Smooth muscle cell (in vitro differentiated cells): Measurements from ENCODE around the gene ARFGEF3. TPM values are rescaled to one million over a fixed set of nuclear protein-coding genes. Genes with fewer than 3 reads are reported as not detected.
"Not testable (repeated sequence)": the region's sequence is repeated elsewhere in the genome, so short reads cannot be mapped to it uniquely, and the experiment has no call there.

Source experiments
- DNase-seq: peaks from one replicate; lab custom pipeline; 2025; ENCODE audit not compliant: unreplicated experiment; lab: John Stamatoyannopoulos, UW
- H2AFZ ChIP-seq: fragments of 200-600 bp; sonication (generic); 2 replicates; pipeline ENCODE4 v1.6.0; 2016; ENCODE audit warnings: antibody characterized with exemption, low read depth, mild to moderate bottlenecking
- H3F3A ChIP-seq: fragments of 200-600 bp; sonication (generic); 2 replicates; pipeline ENCODE4 v1.6.0; 2017; ENCODE audit warnings: antibody characterized with exemption, low read depth
- H3K27ac ChIP-seq: fragments of 200-600 bp; sonication (generic); 2 replicates; pipeline ENCODE4 v1.5.1; 2016; ENCODE audit warnings: low read depth, mild to moderate bottlenecking
- H3K27me3 ChIP-seq: fragments of 200-600 bp; sonication (generic); 2 replicates; pipeline ENCODE4 v1.6.1; 2016; ENCODE audit warnings: low read depth, mild to moderate bottlenecking
- H3K36me3 ChIP-seq: fragments of 200-600 bp; sonication (generic); 2 replicates; pipeline ENCODE4 v1.5.1; 2016; ENCODE audit warnings: low read depth
- H3K4me1 ChIP-seq: fragments of 200-600 bp; sonication (generic); 2 replicates; pipeline ENCODE4 v1.5.1; 2016; ENCODE audit warnings: low read depth
- H3K4me2 ChIP-seq: fragments of 200-600 bp; sonication (generic); 2 replicates; pipeline ENCODE4 v1.6.0; 2016; ENCODE audit warnings: mild to moderate bottlenecking
- H3K4me3 ChIP-seq: fragments of 200-600 bp; sonication (generic); 2 replicates; pipeline ENCODE4 v1.5.1; 2016; ENCODE audit warnings: mild to moderate bottlenecking
- H3K79me2 ChIP-seq: fragments of 200-600 bp; sonication (generic); 2 replicates; pipeline ENCODE4 v1.6.0; 2016; ENCODE audit warnings: low read depth, mild to moderate bottlenecking
- H3K9ac ChIP-seq: fragments of 200-600 bp; sonication (generic); 2 replicates; pipeline ENCODE4 v1.6.0; 2016; ENCODE audit warnings: low read depth
- H3K9me3 ChIP-seq: fragments of 200-600 bp; sonication (generic); replicated peaks from 2 replicates; pipeline ENCODE4 v1.5.1; 2016; ENCODE audit warnings: low read depth
- H4K20me1 ChIP-seq: fragments of 200-600 bp; sonication (generic); 2 replicates; pipeline ENCODE4 v1.6.0; 2016; ENCODE audit warnings: low read depth
- WGBS: methylation state at CpG from one replicate; pipeline ENCODE4 v1.1.7; 2016; ENCODE audit warnings: low lambda C conversion rate; 5-methylcytosine and 5-hydroxymethylcytosine counted together
- polyA plus RNA-seq: library from polyadenylated mRNA; unstranded; fragments of >200 nt; fragmentation: Nextera tagmentation; extraction: Ambion mirVana; gene quantifications from 2 replicates; pipeline ENCODE4 v1.2.1, GENCODE V29; 2016
- total RNA-seq: library from RNA; depleted of rRNA; stranded (reverse); fragments of >200 nt; gene quantifications from 2 replicates; pipeline ENCODE4 v1.2.3, GENCODE V29; 2014
- TF ChIP-seq, protein P1 (sequence below): fragments of 200-600 bp; sonication (generic); IDR thresholded peaks from 2 replicates; pipeline ENCODE4 v1.5.1; 2017; ENCODE audit warnings: borderline replicate concordance, mild to moderate bottlenecking, antibody characterized with exemption; ENCODE audit not compliant: insufficient read depth, poor library complexity, severe bottlenecking

The ARFGEF3 gene
- total and polyA plus RNA-seq, 2 experiments from 2014 or later: 0.06 to 2.2 TPM

GRCh38 chr6:138211048-138211581 lies 49.4 kb downstream of the ARFGEF3 start:
- no peaks in the 10 kb centered on the region for H3K36me3 ChIP-seq
- no peaks in the 10 kb centered on the region for H3K27me3 ChIP-seq
- WGBS: 85% methylated on average over 2 of the region's 2 CpGs

GRCh38 chr6:138211601-138212000 lies 49.9 kb downstream of the ARFGEF3 start:
- TF ChIP-seq, protein P1, sequence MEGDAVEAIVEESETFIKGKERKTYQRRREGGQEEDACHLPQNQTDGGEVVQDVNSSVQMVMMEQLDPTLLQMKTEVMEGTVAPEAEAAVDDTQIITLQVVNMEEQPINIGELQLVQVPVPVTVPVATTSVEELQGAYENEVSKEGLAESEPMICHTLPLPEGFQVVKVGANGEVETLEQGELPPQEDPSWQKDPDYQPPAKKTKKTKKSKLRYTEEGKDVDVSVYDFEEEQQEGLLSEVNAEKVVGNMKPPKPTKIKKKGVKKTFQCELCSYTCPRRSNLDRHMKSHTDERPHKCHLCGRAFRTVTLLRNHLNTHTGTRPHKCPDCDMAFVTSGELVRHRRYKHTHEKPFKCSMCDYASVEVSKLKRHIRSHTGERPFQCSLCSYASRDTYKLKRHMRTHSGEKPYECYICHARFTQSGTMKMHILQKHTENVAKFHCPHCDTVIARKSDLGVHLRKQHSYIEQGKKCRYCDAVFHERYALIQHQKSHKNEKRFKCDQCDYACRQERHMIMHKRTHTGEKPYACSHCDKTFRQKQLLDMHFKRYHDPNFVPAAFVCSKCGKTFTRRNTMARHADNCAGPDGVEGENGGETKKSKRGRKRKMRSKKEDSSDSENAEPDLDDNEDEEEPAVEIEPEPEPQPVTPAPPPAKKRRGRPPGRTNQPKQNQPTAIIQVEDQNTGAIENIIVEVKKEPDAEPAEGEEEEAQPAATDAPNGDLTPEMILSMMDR: no peak
- Histone ChIP-seq H3K9ac (no peak overlapping the region), H3K4me3 (no peak overlapping the region)

More at GRCh38 chr6:138211048-138211581, 49.4 kb downstream of the ARFGEF3 start:
- no peak overlapping the region for H2AFZ ChIP-seq
- H3K9me3 ChIP-seq: no peaks in the 10 kb centered on the region
- H3K4me1 ChIP-seq: no peaks in the 10 kb centered on the region
- H3K79me2 ChIP-seq: no peaks in the 10 kb centered on the region
- H3K27ac ChIP-seq: no peak overlapping the region
- H3K4me2 ChIP-seq: no peak overlapping the region
- no peaks in the 10 kb centered on the region for H3F3A ChIP-seq
- no peak overlapping the region for H3K9ac ChIP-seq
- no peaks in the 10 kb centered on the region for H4K20me1 ChIP-seq
- no peak for DNase-seq
- TF ChIP-seq, protein P1: no peak
- no peak overlapping the region for H3K4me3 ChIP-seq

DNA sequence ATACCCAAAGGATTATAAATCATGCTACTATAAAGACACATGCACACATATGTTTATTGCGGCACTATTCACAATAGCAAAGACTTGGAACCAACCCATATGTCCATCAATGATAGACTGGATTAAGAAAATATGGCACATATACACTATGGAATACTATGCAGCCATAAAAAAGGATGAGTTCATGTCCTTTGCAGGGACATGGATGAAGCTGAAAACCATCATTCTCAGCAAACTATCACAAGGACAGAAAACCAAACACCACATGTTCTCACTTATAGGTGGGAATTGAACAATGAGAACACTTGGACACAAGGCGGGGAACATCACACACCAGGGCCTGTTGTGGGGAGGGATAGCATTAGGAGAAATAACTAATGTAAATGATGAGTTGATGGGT lies 50.8 kb downstream of the ARFGEF3 start:
- H3K4me3 ChIP-seq, H2AFZ ChIP-seq, DNase-seq, H3K27me3 ChIP-seq, H3K36me3 ChIP-seq, H4K20me1 ChIP-seq, H3K9me3 ChIP-seq, H3F3A ChIP-seq, H3K79me2 ChIP-seq, H3K27ac ChIP-seq, H3K4me1 ChIP-seq, H3K9ac ChIP-seq, H3K4me2 ChIP-seq: not testable (repeated sequence)
- 97% methylated on average over 2 of the region's 2 CpGs for WGBS

More at GRCh38 chr6:138211601-138212000, 49.9 kb downstream of the ARFGEF3 start:
- WGBS: 91% methylated on average over 5 of the region's 5 CpGs
- no peak overlapping the region for H2AFZ ChIP-seq
- H3K36me3 ChIP-seq: no peaks in the 10 kb centered on the region
- no peaks in the 10 kb centered on the region for H3K27me3 ChIP-seq
- H4K20me1 ChIP-seq: no peaks in the 10 kb centered on the region
- H3K27ac ChIP-seq: no peak overlapping the region
- H3K4me2 ChIP-seq: no peak overlapping the region
- H3F3A ChIP-seq: no peaks in the 10 kb centered on the region
- no peak for DNase-seq
- H3K79me2 ChIP-seq: no peaks in the 10 kb centered on the region
- H3K4me1 ChIP-seq: no peaks in the 10 kb centered on the region
- no peaks in the 10 kb centered on the region for H3K9me3 ChIP-seq

DNA sequence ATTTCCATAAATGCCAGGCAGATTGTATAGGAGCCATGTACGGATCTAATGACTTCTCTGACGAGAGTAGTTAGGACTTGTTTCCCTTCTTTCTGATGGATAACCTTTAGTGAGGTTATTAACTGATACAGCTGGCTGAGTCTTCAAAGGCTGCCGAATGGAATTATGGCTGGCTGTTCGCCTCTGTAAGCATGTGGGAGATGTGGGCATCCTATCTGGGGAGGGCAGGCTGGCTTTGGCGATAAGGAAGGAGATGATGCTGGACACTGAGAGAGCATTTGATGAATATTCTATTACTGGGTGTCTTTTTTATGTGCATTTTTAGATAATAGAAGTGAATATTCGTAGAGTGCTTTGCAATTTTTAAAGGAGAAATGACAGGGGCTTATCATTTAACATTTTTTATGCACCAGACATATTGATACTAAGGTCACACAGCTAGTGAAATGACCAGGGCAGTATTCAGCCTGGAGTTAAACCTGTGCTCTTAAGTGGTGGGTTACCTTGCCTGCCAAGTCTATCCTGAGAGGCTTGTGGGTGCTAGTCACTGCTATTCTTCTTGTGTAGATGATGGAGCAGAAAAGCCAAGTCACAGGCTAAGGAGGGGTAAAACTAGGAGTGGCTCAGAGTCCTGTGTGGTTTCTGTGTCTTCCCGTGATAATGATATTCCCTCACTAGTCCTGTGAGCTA lies 53.5 kb downstream of the ARFGEF3 start:
- no peak overlapping the region for H3K4me3 ChIP-seq
- no peak overlapping the region for H2AFZ ChIP-seq
- H3K4me2 ChIP-seq: no peak overlapping the region
- no peaks in the 10 kb centered on the region for H3F3A ChIP-seq
- 87% methylated on average over 7 of the region's 7 CpGs for WGBS
- H3K79me2 ChIP-seq: no peaks in the 10 kb centered on the region
- H3K27ac ChIP-seq: no peak overlapping the region
- no peaks in the 10 kb centered on the region for H3K36me3 ChIP-seq
- TF ChIP-seq, protein P1: no peak
- no peaks in the 10 kb centered on the region for H4K20me1 ChIP-seq
- H3K9ac ChIP-seq: no peak overlapping the region
- DNase-seq: no peak
- no peaks in the 10 kb centered on the region for H3K4me1 ChIP-seq
- H3K27me3 ChIP-seq: no peaks in the 10 kb centered on the region
- H3K9me3 ChIP-seq: no peaks in the 10 kb centered on the region
